ENCODE measurements around the gene GUCY1A1. TPM values are rescaled to one million over a fixed set of nuclear protein-coding genes. Genes with fewer than 3 reads are reported as not detected.
A peak's percentile ranks its signal among the peaks of the same experiment; 100 is the strongest.

Gene GUCY1A1
- total RNA-seq, 1 donor from 2014 or later: 0.71 TPM

- CTCF ChIA-PET: interaction anchor here (0.5 kb wide), 1 partner anchor 1240 kb away, joined by 3 read pairs; no protein-coding TSS in a partner anchor
- Mint-ChIP-seq H3K4me3 (peak overlapping the region; percentile 68), H3K27ac (no peak overlapping the region), H3K4me1 (peaks cover 8% of the 10 kb centered on the region), H3K36me3 (ENCODE audit: low read depth) (no peaks in the 10 kb centered on the region), H3K27me3 (peaks cover 20% of the 10 kb centered on the region), H3K9me3 (no peaks in the 10 kb centered on the region)
- TF ChIP-seq, protein P1, sequence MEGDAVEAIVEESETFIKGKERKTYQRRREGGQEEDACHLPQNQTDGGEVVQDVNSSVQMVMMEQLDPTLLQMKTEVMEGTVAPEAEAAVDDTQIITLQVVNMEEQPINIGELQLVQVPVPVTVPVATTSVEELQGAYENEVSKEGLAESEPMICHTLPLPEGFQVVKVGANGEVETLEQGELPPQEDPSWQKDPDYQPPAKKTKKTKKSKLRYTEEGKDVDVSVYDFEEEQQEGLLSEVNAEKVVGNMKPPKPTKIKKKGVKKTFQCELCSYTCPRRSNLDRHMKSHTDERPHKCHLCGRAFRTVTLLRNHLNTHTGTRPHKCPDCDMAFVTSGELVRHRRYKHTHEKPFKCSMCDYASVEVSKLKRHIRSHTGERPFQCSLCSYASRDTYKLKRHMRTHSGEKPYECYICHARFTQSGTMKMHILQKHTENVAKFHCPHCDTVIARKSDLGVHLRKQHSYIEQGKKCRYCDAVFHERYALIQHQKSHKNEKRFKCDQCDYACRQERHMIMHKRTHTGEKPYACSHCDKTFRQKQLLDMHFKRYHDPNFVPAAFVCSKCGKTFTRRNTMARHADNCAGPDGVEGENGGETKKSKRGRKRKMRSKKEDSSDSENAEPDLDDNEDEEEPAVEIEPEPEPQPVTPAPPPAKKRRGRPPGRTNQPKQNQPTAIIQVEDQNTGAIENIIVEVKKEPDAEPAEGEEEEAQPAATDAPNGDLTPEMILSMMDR (IDR thresholded peaks at IDR 0.05): no peak
- intact Hi-C loops (cut with micrococcal nuclease): loop anchor here (2.0 kb wide), 2 partner anchors 93 to 193 kb away; partner anchors contain the start of genes CTSO and GUCY1A1
- ATAC-seq (ENCODE audit: low read depth): no peak
- peak; percentile 17 for DNase-seq
- POLR2A ChIA-PET: interaction anchor here (1.0 kb wide), 1 partner anchor 8 kb away, joined by 3 read pairs; no protein-coding TSS in a partner anchor
Measured at GRCh38 chr4:155759372-155760252, 93.0 kb downstream of the GUCY1A1 start.

DNA sequence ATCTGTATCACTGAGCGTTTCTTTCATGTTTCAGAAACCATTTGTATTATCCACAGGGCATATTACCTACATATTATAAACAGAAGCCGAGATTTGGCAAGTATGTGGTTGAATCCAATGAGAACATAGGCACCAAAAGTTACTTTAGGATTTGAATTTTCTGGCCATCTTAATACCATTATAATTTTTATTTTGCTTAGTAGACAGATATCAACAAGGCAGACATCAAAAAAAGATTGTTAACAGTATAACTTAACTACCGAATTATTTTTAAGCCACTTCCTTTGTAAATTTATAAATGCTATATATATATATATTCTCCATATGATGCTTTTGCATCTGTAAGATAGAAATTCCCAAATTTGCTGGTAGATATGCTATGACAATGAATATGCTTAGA lies 94.4 kb downstream of the GUCY1A1 start:
- no peak for DNase-seq
- Mint-ChIP-seq H3K27ac (no peak overlapping the region), H3K4me3 (no peak overlapping the region), H3K27me3 (peaks cover 16% of the 10 kb centered on the region), H3K36me3 (ENCODE audit: low read depth) (no peaks in the 10 kb centered on the region), H3K4me1 (peaks cover 8% of the 10 kb centered on the region), H3K9me3 (no peaks in the 10 kb centered on the region)
- TF ChIP-seq, protein P1 (IDR thresholded peaks at IDR 0.05): no peak
- no peak for ATAC-seq (ENCODE audit: low read depth)
- ChIA-PET POLR2A (no interaction called here), CTCF (no interaction called here)
- intact Hi-C loops (cut with micrococcal nuclease): no loop called here

- CTCF ChIA-PET: no interaction called here
- Mint-ChIP-seq H3K27ac (no peak overlapping the region), H3K36me3 (ENCODE audit: low read depth) (no peaks in the 10 kb centered on the region), H3K4me1 (peaks cover 8% of the 10 kb centered on the region), H3K9me3 (no peaks in the 10 kb centered on the region), H3K27me3 (peaks cover 16% of the 10 kb centered on the region), H3K4me3 (no peak overlapping the region)
- DNase-seq (no peak), ATAC-seq (ENCODE audit: low read depth) (no peak)
- POLR2A ChIA-PET: no interaction called here
- intact Hi-C loops (cut with micrococcal nuclease): no loop called here
- TF ChIP-seq, protein P1 (IDR thresholded peaks at IDR 0.05): no peak
Measured at GRCh38 chr4:155761916-155762315, 95.3 kb downstream of the GUCY1A1 start.

- intact Hi-C loops (cut with micrococcal nuclease): no loop called here
- TF ChIP-seq, protein P1 (IDR thresholded peaks at IDR 0.05): no peak
- CTCF ChIA-PET: no interaction called here
Measured at GRCh38 chr4:155762334-155762733, 95.7 kb downstream of the GUCY1A1 start.

GRCh38 chr4:155763551-155763950 lies 96.9 kb downstream of the GUCY1A1 start:
- no peak overlapping the region for H3K4me3 Mint-ChIP-seq
- intact Hi-C loops (cut with micrococcal nuclease): no loop called here
- H3K27ac Mint-ChIP-seq: no peak overlapping the region
- H3K4me1 Mint-ChIP-seq: peaks cover 6% of the 10 kb centered on the region
- ChIA-PET CTCF (no interaction called here), POLR2A (no interaction called here)
- no peaks in the 10 kb centered on the region for H3K9me3 Mint-ChIP-seq
- peaks cover 10% of the 10 kb centered on the region for H3K27me3 Mint-ChIP-seq
- TF ChIP-seq, protein P1 (IDR thresholded peaks at IDR 0.05): no peak
- DNase-seq (no peak), ATAC-seq (ENCODE audit: low read depth) (no peak)
- H3K36me3 Mint-ChIP-seq (ENCODE audit: low read depth): no peaks in the 10 kb centered on the region

More at GRCh38 chr4:155762334-155762733, 95.7 kb downstream of the GUCY1A1 start:
- DNase-seq: no peak
- POLR2A ChIA-PET: no interaction called here
- H3K27me3 Mint-ChIP-seq: peaks cover 16% of the 10 kb centered on the region
- peaks cover 8% of the 10 kb centered on the region for H3K4me1 Mint-ChIP-seq
- H3K4me3 Mint-ChIP-seq: no peak overlapping the region
- H3K27ac Mint-ChIP-seq: no peak overlapping the region
- no peaks in the 10 kb centered on the region for H3K36me3 Mint-ChIP-seq (ENCODE audit: low read depth)
- no peak for ATAC-seq (ENCODE audit: low read depth)
- H3K9me3 Mint-ChIP-seq: no peaks in the 10 kb centered on the region
